GDM1 (cell line): ENCODE results near the gene SMURF1.
"Not testable (repeated sequence)": the region's sequence is repeated elsewhere in the genome, so short reads cannot be mapped to it uniquely, and the experiment has no call there.

ENCODE experiments used
- DNase-seq: peaks from one replicate; lab custom pipeline; 2025; lab: John Stamatoyannopoulos, UW

SMURF1 gene

DNA sequence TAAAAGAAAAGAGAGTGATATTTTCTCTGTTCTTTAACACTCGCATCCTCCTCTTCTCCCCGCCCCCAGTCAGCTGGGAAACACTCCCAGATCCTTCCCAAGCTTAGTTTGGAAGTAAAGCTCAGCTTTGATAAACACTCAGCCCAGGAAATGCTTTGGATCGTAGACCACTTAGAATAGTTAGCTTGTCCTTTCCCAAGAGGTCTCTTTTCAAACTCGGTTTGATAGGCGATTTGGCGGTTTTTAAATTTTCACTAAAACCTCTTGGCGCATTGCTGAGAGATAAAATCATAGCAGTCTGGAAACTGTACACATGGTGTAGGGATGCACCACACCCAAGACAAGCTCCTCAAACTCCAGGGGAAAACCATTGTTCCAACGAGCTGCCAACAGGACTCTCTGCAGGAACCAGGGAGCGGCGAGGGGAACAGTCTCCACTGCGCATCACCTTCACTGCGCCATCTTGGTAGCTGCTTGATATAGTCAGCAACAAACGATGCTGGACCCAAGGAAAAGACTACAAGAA lies 22.3 kb downstream of the SMURF1 start:
- no peak for DNase-seq

- DNase-seq: no peak
Measured at GRCh38 chr7:99120916-99121315, 23.0 kb downstream of the SMURF1 start.

GRCh38 chr7:99120501-99120900 lies 23.4 kb downstream of the SMURF1 start:
- DNase-seq: peak; percentile 23

DNA sequence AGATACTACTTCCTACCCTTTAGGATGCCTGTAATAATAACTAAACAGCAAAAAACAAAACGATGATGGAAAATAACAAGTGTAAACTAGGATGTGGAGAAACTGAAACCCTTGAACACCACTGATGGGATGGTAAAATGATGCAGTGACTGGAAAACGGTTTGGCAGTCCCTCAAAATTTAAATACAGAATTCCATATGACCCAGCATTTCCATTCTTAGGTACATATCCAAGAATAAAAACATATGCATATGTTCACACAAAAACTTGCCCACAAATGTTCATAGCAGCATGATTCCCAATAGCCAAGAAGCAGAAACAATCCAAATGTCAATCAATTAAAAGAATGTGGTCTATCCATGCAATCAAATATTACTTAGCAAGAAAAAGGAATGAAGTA lies 25.8 kb downstream of the SMURF1 start:
- no peak for DNase-seq

GRCh38 chr7:99116144-99116543 lies 27.8 kb downstream of the SMURF1 start:
- DNase-seq: no peak

GRCh38 chr7:99115379-99115778 lies 28.5 kb downstream of the SMURF1 start:
- no peak for DNase-seq

DNA sequence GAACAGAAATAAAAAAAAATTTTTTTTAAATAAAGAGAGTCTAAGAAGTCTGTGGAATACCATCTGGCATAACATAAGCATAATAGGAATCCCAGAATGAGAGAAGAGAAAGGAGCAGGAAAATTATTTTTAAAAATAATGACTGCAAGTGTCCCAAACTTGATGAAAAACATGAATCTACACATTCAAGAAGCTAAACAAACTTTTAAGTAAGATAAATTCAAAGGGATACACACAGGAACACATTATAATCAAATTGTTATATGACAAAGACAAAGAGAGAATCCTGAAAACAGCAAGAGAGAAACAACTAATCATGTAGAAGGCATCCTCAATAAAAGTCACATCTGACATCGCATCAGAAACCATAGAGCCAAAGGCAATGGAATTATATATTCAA lies 30.9 kb downstream of the SMURF1 start:
- no peak for DNase-seq

GRCh38 chr7:99112097-99112496 lies 31.8 kb downstream of the SMURF1 start:
- no peak for DNase-seq

DNA sequence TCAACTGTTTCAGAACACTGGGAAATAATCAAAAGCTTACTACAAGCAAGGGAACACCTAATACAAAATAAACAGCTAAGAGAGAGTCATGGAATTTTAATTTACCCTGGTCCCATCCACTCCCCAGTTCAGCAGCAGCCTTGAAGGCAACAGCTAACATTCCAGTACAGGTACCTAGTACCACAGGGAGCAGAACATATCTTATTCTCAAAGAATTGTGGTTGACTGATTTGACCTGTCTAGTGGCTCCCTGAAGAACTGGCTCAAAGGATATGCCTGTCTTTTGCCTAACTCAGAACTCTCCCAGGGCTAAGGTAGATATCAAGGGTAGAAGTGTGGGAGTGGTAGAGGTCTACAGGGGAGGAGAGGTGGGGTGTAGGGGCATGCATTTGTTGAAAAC lies 32.3 kb downstream of the SMURF1 start:
- no peak for DNase-seq

- peak; percentile 61 for DNase-seq
Measured at GRCh38 chr7:99109108-99110051, 34.5 kb downstream of the SMURF1 start.

- DNase-seq: no peak
Measured at GRCh38 chr7:99108613-99109012, 35.3 kb downstream of the SMURF1 start.

GRCh38 chr7:99106821-99107241 lies 37.1 kb downstream of the SMURF1 start:
- no peak for DNase-seq

DNA sequence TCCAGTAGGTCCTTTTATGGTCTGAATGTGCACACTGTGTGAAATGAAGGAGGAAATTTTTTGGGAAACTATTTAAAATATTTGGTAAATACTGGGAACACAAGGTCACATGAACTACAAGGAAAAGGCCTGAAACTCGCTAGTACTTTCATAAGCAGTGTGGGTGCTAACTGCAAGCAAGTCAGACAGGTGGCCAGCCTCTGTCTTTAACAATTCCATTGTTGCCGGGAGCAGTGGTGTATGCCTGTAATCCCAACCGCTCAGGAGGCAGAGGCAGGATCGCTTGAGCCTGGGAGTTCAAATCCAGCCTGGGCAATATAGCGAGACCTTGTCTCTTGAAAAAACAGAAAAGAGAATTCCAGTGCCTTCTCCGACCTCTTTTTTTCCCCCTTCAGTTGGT lies 37.5 kb downstream of the SMURF1 start:
- no peak for DNase-seq

GRCh38 chr7:99105756-99106155 lies 38.2 kb downstream of the SMURF1 start:
- no peak for DNase-seq

DNA sequence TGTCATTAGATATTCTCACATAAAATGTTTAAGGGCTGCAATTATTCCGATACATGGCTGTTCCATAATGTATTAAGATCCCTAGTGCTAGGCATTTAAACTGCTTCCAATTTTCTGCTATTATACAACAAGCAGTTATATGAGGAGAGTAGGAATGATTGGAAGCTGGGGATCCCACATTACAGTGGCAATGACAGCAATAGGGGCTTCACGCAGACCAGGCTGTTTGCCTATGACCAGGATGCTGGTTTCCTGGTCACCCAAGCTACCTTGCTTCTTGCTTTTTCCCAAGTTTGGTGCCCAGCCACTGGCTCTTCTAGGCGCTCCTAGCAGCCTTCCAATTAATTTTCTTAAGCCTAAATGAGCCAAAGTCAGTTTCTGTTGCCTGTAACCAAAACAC lies 39.3 kb downstream of the SMURF1 start:
- no peak for DNase-seq

GRCh38 chr7:99103836-99104235 lies 40.1 kb downstream of the SMURF1 start:
- not testable (repeated sequence) for DNase-seq

DNA sequence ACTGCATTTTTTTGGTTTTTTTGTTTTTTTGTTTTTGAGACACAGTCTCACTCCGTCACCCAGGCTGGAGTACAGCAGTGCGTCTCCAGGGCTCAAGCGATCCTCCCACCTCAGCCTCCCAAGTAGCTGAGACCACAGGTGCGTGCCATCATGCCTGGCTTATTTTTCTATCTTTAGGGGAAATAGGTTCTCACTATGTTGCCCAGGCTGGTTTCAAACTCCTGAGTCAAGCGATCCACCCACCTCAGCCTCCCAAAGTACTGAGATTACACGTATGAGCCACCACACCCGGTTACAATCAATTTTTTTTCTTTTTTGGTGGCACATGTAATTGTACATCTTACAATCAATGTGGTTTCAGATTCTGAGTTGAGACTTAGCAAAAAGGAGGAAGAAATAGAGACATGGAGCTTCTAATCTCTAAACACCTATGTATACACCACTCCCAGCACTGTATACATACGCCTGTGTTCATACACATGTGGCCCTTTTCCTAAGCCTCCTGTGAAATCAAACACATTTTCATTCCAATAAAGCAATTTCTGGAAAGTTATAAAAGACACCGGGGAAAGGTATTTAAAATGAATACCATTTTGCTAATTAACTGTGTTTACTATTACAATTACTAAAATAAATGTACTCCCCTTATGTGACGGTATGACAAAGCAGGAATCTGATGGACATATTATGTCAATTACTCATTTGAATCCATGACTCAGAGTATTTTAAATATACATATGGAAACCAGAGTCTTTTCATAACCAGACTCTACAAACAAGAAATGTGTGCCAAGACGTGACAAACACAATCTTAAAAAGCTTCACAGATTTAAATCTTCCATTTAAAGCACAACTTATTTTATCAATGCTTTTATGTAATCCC lies 40.9 kb downstream of the SMURF1 start:
- DNase-seq: no peak

DNA sequence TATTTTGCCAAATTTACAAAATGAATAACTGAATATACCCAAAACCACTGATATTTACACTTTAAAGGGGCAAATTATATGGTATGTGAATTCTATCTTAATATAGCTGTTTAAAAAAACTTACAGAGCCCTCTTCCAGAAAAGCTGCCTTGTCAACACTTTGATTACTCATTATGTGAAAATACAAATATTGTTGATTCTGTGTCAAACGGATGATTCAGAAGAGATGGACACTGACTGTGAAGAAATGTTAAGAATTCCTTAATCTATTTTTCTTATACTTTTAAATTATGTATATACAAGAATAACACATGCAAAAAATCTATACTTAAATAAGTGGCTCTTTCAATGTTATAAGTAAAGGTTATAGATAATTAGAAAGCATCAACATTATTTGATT lies 41.5 kb downstream of the SMURF1 start:
- no peak for DNase-seq

- DNase-seq: not testable (repeated sequence)
Measured at GRCh38 chr7:99101516-99101915, 42.4 kb downstream of the SMURF1 start.

- DNase-seq: no peak
Measured at GRCh38 chr7:99099499-99100077, 44.3 kb downstream of the SMURF1 start.

DNA sequence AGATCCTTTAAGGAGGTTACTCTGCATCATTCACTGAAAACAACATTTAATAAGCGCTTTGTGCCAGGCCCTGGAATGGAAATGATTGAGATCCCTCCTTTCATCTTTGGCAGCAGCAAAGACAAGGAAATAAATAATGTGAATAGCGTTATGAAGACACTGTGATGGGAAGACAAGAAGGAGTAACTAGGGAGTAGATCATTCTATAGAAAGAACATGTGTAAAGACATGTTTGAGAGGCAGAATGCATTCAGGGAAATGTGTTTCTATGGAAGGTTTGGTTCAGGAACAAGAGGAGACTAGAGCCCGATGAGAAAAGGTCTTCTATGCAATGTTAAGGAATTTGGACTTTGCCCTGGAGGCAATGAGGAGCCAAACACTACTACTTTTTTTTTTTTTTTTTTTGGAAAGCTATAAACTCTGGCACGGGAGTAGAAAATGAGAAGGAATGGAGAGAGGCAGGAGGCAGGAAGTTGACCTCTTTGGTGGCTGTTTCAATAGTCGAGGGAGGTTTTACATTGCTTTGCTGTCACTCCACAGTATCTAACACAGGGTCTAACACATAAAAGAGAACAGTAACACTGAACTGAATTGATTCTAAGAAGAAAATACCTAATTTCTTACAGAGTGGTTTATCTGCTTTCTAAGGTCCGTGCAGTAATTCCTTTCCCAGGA lies 44.9 kb downstream of the SMURF1 start:
- no peak for DNase-seq
